Activated naive CD8-positive, alpha-beta T cell treated with anti-CD3 and anti-CD28 coated beads, Interleukin-2, amount 50 U/mL, for 24 hours (primary cell): ENCODE results near the gene CUL1.

Experiments used
- ATAC-seq: fragments of 150-1000 bp; cut with Tn5 transposase; one replicate; pipeline ENCODE4 v1.10.0; 2021
- DNase-seq: peaks from one replicate; pipeline ENCODE4 v3.0.0; 2021
- H3K27ac Mint-ChIP-seq: one replicate; pipeline ENCODE4 v1.8.0; 2021; ENCODE audit warnings: mild to moderate bottlenecking, mixed read lengths
- H3K27me3 Mint-ChIP-seq: one replicate; pipeline ENCODE4 v1.8.0; 2021; ENCODE audit warnings: mixed read lengths
- H3K36me3 Mint-ChIP-seq: one replicate; pipeline ENCODE4 v1.8.0; 2021; ENCODE audit warnings: low read depth, mixed read lengths
- H3K4me1 Mint-ChIP-seq: one replicate; pipeline ENCODE4 v1.8.0; 2021; ENCODE audit warnings: mixed read lengths
- H3K4me3 Mint-ChIP-seq: one replicate; pipeline ENCODE4 v1.8.0; 2021; ENCODE audit warnings: mild to moderate bottlenecking, moderate library complexity, mixed read lengths
- H3K9me3 Mint-ChIP-seq: one replicate; pipeline ENCODE4 v1.8.0; 2021; ENCODE audit warnings: mixed read lengths

CUL1 gene

GRCh38 chr7:148807436-148807835 lies 108.7 kb downstream of the CUL1 start:
- no peaks in the 10 kb centered on the region for H3K4me1 Mint-ChIP-seq
- no peak overlapping the region for H3K27ac Mint-ChIP-seq
- peaks cover 59% of the 10 kb centered on the region for H3K36me3 Mint-ChIP-seq
- DNase-seq (no peak), ATAC-seq (no peak)
- no peaks in the 10 kb centered on the region for H3K27me3 Mint-ChIP-seq
- H3K9me3 Mint-ChIP-seq = no peaks in the 10 kb centered on the region
- no peak overlapping the region for H3K4me3 Mint-ChIP-seq

- peak overlapping the region; percentile 66 for H3K27ac Mint-ChIP-seq
- peak overlapping the region; percentile 20 for H3K4me3 Mint-ChIP-seq
- no peak for ATAC-seq
- DNase-seq = no peak
- no peaks in the 10 kb centered on the region for H3K4me1 Mint-ChIP-seq
- no peaks in the 10 kb centered on the region for H3K9me3 Mint-ChIP-seq
- no peaks in the 10 kb centered on the region for H3K27me3 Mint-ChIP-seq
- H3K36me3 Mint-ChIP-seq = peaks cover 68% of the 10 kb centered on the region
Measured at GRCh38 chr7:148809856-148810255, 111.2 kb downstream of the CUL1 start.

- DNase-seq (no peak), ATAC-seq (no peak)
- Mint-ChIP-seq H3K27me3 (no peaks in the 10 kb centered on the region), H3K9me3 (no peaks in the 10 kb centered on the region), H3K4me3 (no peak overlapping the region), H3K27ac (peak overlapping the region; percentile 6), H3K36me3 (peaks cover 72% of the 10 kb centered on the region), H3K4me1 (no peaks in the 10 kb centered on the region)
Measured at GRCh38 chr7:148811892-148812291, 113.2 kb downstream of the CUL1 start.

- ATAC-seq (no peak), DNase-seq (no peak)
- peak overlapping the region; percentile 10 for H3K27ac Mint-ChIP-seq
- peaks cover 82% of the 10 kb centered on the region for H3K36me3 Mint-ChIP-seq
- no peaks in the 10 kb centered on the region for H3K9me3 Mint-ChIP-seq
- no peaks in the 10 kb centered on the region for H3K27me3 Mint-ChIP-seq
- H3K4me3 Mint-ChIP-seq = no peak overlapping the region
- no peaks in the 10 kb centered on the region for H3K4me1 Mint-ChIP-seq
Measured at GRCh38 chr7:148813890-148814289, 115.2 kb downstream of the CUL1 start.

- Mint-ChIP-seq H3K27ac (no peak overlapping the region), H3K4me1 (no peaks in the 10 kb centered on the region), H3K4me3 (no peak overlapping the region), H3K9me3 (no peaks in the 10 kb centered on the region), H3K27me3 (no peaks in the 10 kb centered on the region), H3K36me3 (peaks cover 81% of the 10 kb centered on the region)
- DNase-seq (no peak), ATAC-seq (no peak)
Measured at GRCh38 chr7:148814922-148815559, 116.3 kb downstream of the CUL1 start.

- no peak overlapping the region for H3K27ac Mint-ChIP-seq
- peaks cover 78% of the 10 kb centered on the region for H3K36me3 Mint-ChIP-seq
- H3K4me3 Mint-ChIP-seq = no peak overlapping the region
- no peak for ATAC-seq
- DNase-seq = no peak
- no peaks in the 10 kb centered on the region for H3K9me3 Mint-ChIP-seq
- no peaks in the 10 kb centered on the region for H3K4me1 Mint-ChIP-seq
- H3K27me3 Mint-ChIP-seq = no peaks in the 10 kb centered on the region
Measured at GRCh38 chr7:148815612-148816011, 116.9 kb downstream of the CUL1 start.

- Mint-ChIP-seq H3K36me3 (peaks cover 70% of the 10 kb centered on the region), H3K4me1 (no peaks in the 10 kb centered on the region), H3K4me3 (no peak overlapping the region), H3K9me3 (no peaks in the 10 kb centered on the region), H3K27me3 (no peaks in the 10 kb centered on the region), H3K27ac (no peak overlapping the region)
- ATAC-seq = no peak
- no peak for DNase-seq
Measured at GRCh38 chr7:148819697-148820360, 121.1 kb downstream of the CUL1 start.

GRCh38 chr7:148821422-148821821 lies 122.7 kb downstream of the CUL1 start:
- no peaks in the 10 kb centered on the region for H3K4me1 Mint-ChIP-seq
- H3K27me3 Mint-ChIP-seq = no peaks in the 10 kb centered on the region
- DNase-seq = no peak
- peaks cover 70% of the 10 kb centered on the region for H3K36me3 Mint-ChIP-seq
- H3K9me3 Mint-ChIP-seq = no peaks in the 10 kb centered on the region
- no peak for ATAC-seq
- H3K27ac Mint-ChIP-seq = no peak overlapping the region
- no peak overlapping the region for H3K4me3 Mint-ChIP-seq

GRCh38 chr7:148824864-148825263 lies 126.2 kb downstream of the CUL1 start:
- no peaks in the 10 kb centered on the region for H3K4me1 Mint-ChIP-seq
- H3K27me3 Mint-ChIP-seq = no peaks in the 10 kb centered on the region
- no peaks in the 10 kb centered on the region for H3K9me3 Mint-ChIP-seq

GRCh38 chr7:148825338-148825737 lies 126.6 kb downstream of the CUL1 start:
- no peaks in the 10 kb centered on the region for H3K4me1 Mint-ChIP-seq
- peaks cover 62% of the 10 kb centered on the region for H3K36me3 Mint-ChIP-seq
- no peaks in the 10 kb centered on the region for H3K27me3 Mint-ChIP-seq
- ATAC-seq = no peak
- H3K27ac Mint-ChIP-seq = no peak overlapping the region
- no peak overlapping the region for H3K4me3 Mint-ChIP-seq
- no peak for DNase-seq
- H3K9me3 Mint-ChIP-seq = no peaks in the 10 kb centered on the region

More at GRCh38 chr7:148824864-148825263, 126.2 kb downstream of the CUL1 start:
- no peak overlapping the region for H3K4me3 Mint-ChIP-seq
- peaks cover 62% of the 10 kb centered on the region for H3K36me3 Mint-ChIP-seq
- no peak for ATAC-seq
- H3K27ac Mint-ChIP-seq = no peak overlapping the region
- no peak for DNase-seq

GRCh38 chr7:148828965-148829364 lies 130.3 kb downstream of the CUL1 start:
- Mint-ChIP-seq H3K36me3 (peaks cover 71% of the 10 kb centered on the region), H3K4me1 (no peaks in the 10 kb centered on the region), H3K4me3 (no peak overlapping the region), H3K27ac (peak overlapping the region; percentile 6), H3K27me3 (no peaks in the 10 kb centered on the region), H3K9me3 (no peaks in the 10 kb centered on the region)
- no peak for DNase-seq
- no peak for ATAC-seq

- H3K36me3 Mint-ChIP-seq = peaks cover 72% of the 10 kb centered on the region
- H3K4me3 Mint-ChIP-seq = no peak overlapping the region
- H3K27ac Mint-ChIP-seq = no peak overlapping the region
- DNase-seq (no peak), ATAC-seq (no peak)
- H3K4me1 Mint-ChIP-seq = no peaks in the 10 kb centered on the region
- no peaks in the 10 kb centered on the region for H3K27me3 Mint-ChIP-seq
- no peaks in the 10 kb centered on the region for H3K9me3 Mint-ChIP-seq
Measured at GRCh38 chr7:148830897-148831692, 132.4 kb downstream of the CUL1 start.

- Mint-ChIP-seq H3K27me3 (no peaks in the 10 kb centered on the region), H3K9me3 (no peaks in the 10 kb centered on the region), H3K36me3 (peaks cover 74% of the 10 kb centered on the region), H3K4me1 (no peaks in the 10 kb centered on the region), H3K27ac (no peak overlapping the region), H3K4me3 (no peak overlapping the region)
- ATAC-seq = no peak
- no peak for DNase-seq
Measured at GRCh38 chr7:148831782-148832181, 133.1 kb downstream of the CUL1 start.

GRCh38 chr7:148834605-148835004 lies 135.9 kb downstream of the CUL1 start:
- Mint-ChIP-seq H3K36me3 (peaks cover 80% of the 10 kb centered on the region), H3K4me3 (no peak overlapping the region), H3K27ac (no peak overlapping the region), H3K9me3 (no peaks in the 10 kb centered on the region), H3K4me1 (peaks cover 15% of the 10 kb centered on the region), H3K27me3 (no peaks in the 10 kb centered on the region)
- ATAC-seq (no peak), DNase-seq (no peak)

- DNase-seq (no peak), ATAC-seq (peak; percentile 57)
- H3K4me3 Mint-ChIP-seq = no peak overlapping the region
- peaks cover 25% of the 10 kb centered on the region for H3K4me1 Mint-ChIP-seq
- no peak overlapping the region for H3K27ac Mint-ChIP-seq
- no peaks in the 10 kb centered on the region for H3K27me3 Mint-ChIP-seq
- peaks cover 78% of the 10 kb centered on the region for H3K36me3 Mint-ChIP-seq
- no peaks in the 10 kb centered on the region for H3K9me3 Mint-ChIP-seq
Measured at GRCh38 chr7:148835854-148836253, 137.2 kb downstream of the CUL1 start.
